SW 1271 (cell line): ENCODE data around the gene C2orf76.

Experiments used
- DNase-seq, 2 experiments: peaks; one replicate each; lab custom pipeline; 2025; lab: John Stamatoyannopoulos, UW

The C2orf76 gene

GRCh38 chr2:119338272-119338671 is 28.4 kb downstream of the C2orf76 start:
- DNase-seq, result no peak

GRCh38 chr2:119337749-119338148 is 28.9 kb downstream of the C2orf76 start:
- no peak for DNase-seq

GRCh38 chr2:119333833-119334232 is 32.8 kb downstream of the C2orf76 start:
- no peak for DNase-seq

GRCh38 chr2:119333360-119333759 is 33.3 kb downstream of the C2orf76 start:
- no peak for DNase-seq

- no peak for DNase-seq
These were observed 33.7 kb downstream of the C2orf76 start for GRCh38 chr2:119332953-119333352.

- DNase-seq, result no peak
These were observed 39.2 kb downstream of the C2orf76 start for GRCh38 chr2:119327431-119327830.

GRCh38 chr2:119326938-119327337 is 39.7 kb downstream of the C2orf76 start:
- DNase-seq, result no peak

GRCh38 chr2:119324685-119325270 is 41.9 kb downstream of the C2orf76 start:
- no peak for DNase-seq

GRCh38 chr2:119323459-119323858 is 43.2 kb downstream of the C2orf76 start:
- no peak for DNase-seq

GRCh38 chr2:119319593-119319992 is 47.0 kb downstream of the C2orf76 start:
- no peak for DNase-seq

GRCh38 chr2:119317554-119317953 is 49.1 kb downstream of the C2orf76 start:
- DNase-seq, result no peak

GRCh38 chr2:119316066-119316465 is 50.6 kb downstream of the C2orf76 start:
- no peak for DNase-seq

- no peak for DNase-seq
These were observed 51.3 kb downstream of the C2orf76 start for GRCh38 chr2:119315241-119315925.

GRCh38 chr2:119311831-119312230 is 54.8 kb downstream of the C2orf76 start:
- DNase-seq, result no peak

GRCh38 chr2:119311371-119311770 is 55.3 kb downstream of the C2orf76 start:
- no peak for DNase-seq

GRCh38 chr2:119308793-119309330 is 57.8 kb downstream of the C2orf76 start:
- no peak for DNase-seq

- DNase-seq, result no peak
These were observed 59.1 kb downstream of the C2orf76 start for GRCh38 chr2:119307419-119308140.

- DNase-seq, result no peak
These were observed 60.4 kb downstream of the C2orf76 start for GRCh38 chr2:119306196-119306590.

GRCh38 chr2:119305497-119306195 is 61.0 kb downstream of the C2orf76 start:
- DNase-seq, result no peak

GRCh38 chr2:119304847-119305246 is 61.8 kb downstream of the C2orf76 start:
- no peak for DNase-seq

- DNase-seq, result no peak
These were observed 65.2 kb downstream of the C2orf76 start for GRCh38 chr2:119301413-119301812.

GRCh38 chr2:119295688-119296375 is 70.8 kb downstream of the C2orf76 start:
- DNase-seq, result no peak
